CD14-positive monocyte (primary cell): Measurements from ENCODE around the gene RSPH3. TPM values are rescaled to one million over a fixed set of nuclear protein-coding genes. Genes with fewer than 3 reads are reported as not detected.

Experiments used
- DNase-seq, 3 donors: peaks; one replicate each; pipeline ENCODE4 v3.0.0-alpha.2; 2011 to 2022
- H2AFZ ChIP-seq: 2 replicates; pipeline ENCODE4 v1.6.0; 2012; ENCODE audit warnings: mild to moderate bottlenecking, low read depth, low read length, inconsistent platforms; ENCODE audit not compliant: insufficient read depth, poor library complexity, severe bottlenecking
- H3K27ac ChIP-seq, 2 donors: 1 replicate in 1 of 2; 2 replicates in 1 of 2; pipeline ENCODE4 v1.5.1; 2012 to 2013; ENCODE audit warnings: low read length in 2 of 2, control low read depth in 1 of 2, inconsistent platforms in 1 of 2, low read depth in 1 of 2, mild to moderate bottlenecking in 1 of 2
- H3K27me3 ChIP-seq, 2 donors: one replicate each; pipeline versions ENCODE4 v1.6.0 to v1.6.1; 2011 to 2013; ENCODE audit warnings: low read length in 2 of 2; ENCODE audit not compliant: control insufficient read depth in 2 of 2, insufficient read depth in 2 of 2
- H3K36me3 ChIP-seq, 2 donors: replicated peaks in 1 of 2; 1 replicate in 1 of 2; 2 replicates in 1 of 2; pipeline versions ENCODE4 v1.5.1 to v1.6.1; 2012 to 2013; ENCODE audit warnings: low read length in 2 of 2, control low read depth in 1 of 2, inconsistent platforms in 1 of 2, mild to moderate bottlenecking in 1 of 2; ENCODE audit not compliant: insufficient read depth in 2 of 2, control insufficient read depth in 1 of 2
- H3K4me1 ChIP-seq, 2 donors: 1 replicate in 1 of 2; 2 replicates in 1 of 2; pipeline versions ENCODE4 v1.5.1 to v1.6.1; 2012 to 2013; ENCODE audit warnings: low read length in 2 of 2, control low read depth in 1 of 2, inconsistent platforms in 1 of 2, mild to moderate bottlenecking in 1 of 2, moderate library complexity in 1 of 2; ENCODE audit not compliant: insufficient read depth in 2 of 2, control insufficient read depth in 1 of 2
- H3K4me2 ChIP-seq: replicated peaks from 2 replicates; pipeline ENCODE3; 2012; ENCODE audit warnings: low read length, moderate library complexity, mild to moderate bottlenecking; ENCODE audit not compliant: poor library complexity, severe bottlenecking; ENCODE audit errors: extremely low read depth
- H3K4me3 ChIP-seq, 3 experiments: fragments of 200-600 bp in 1 of 3; sonication (generic) in 1 of 3; replicated peaks in 1 of 3; 1 replicate in 2 of 3; 2 replicates in 1 of 3; pipeline ENCODE4 v1.5.1; 2011 to 2013; ENCODE audit warnings: low read length in 3 of 3, mild to moderate bottlenecking in 3 of 3, control low read depth in 2 of 3, low read depth in 2 of 3, inconsistent platforms in 1 of 3, moderate library complexity in 1 of 3
- H3K79me2 ChIP-seq: 2 replicates; pipeline ENCODE4 v1.6.0; 2012; ENCODE audit warnings: mild to moderate bottlenecking, control low read depth, inconsistent platforms, low read length, moderate library complexity; ENCODE audit not compliant: insufficient read depth
- H3K9ac ChIP-seq: 2 replicates; pipeline ENCODE4 v1.6.0; 2017; ENCODE audit warnings: low read length, mild to moderate bottlenecking; ENCODE audit not compliant: insufficient read depth, poor library complexity, severe bottlenecking
- H3K9me3 ChIP-seq, 2 donors: replicated peaks in 1 of 2; 1 replicate in 1 of 2; 2 replicates in 1 of 2; pipeline versions ENCODE4 v1.5.1 to v1.6.1; 2012 to 2013; ENCODE audit warnings: low read length in 2 of 2, control low read depth in 1 of 2; ENCODE audit not compliant: control insufficient read depth in 1 of 2, insufficient read depth in 1 of 2
- H4K20me1 ChIP-seq: 2 replicates; pipeline ENCODE4 v1.6.0; 2012; ENCODE audit warnings: mild to moderate bottlenecking, low read length, control low read depth, moderate library complexity; ENCODE audit not compliant: insufficient read depth
- H3K27ac Mint-ChIP-seq, 7 donors: one replicate each; pipeline ENCODE4 v1.8.0; 2020; ENCODE audit warnings: mild to moderate bottlenecking in 7 of 7, mixed read lengths in 7 of 7, moderate library complexity in 6 of 7, inconsistent platforms in 2 of 7
- H3K27me3 Mint-ChIP-seq, 3 donors: one replicate each; pipeline ENCODE4 v1.8.0; 2021 to 2022; ENCODE audit warnings: low read depth in 3 of 3, mild to moderate bottlenecking in 3 of 3, mixed read lengths in 3 of 3, moderate library complexity in 3 of 3, inconsistent platforms in 1 of 3
- H3K36me3 Mint-ChIP-seq, 2 donors: one replicate each; pipeline ENCODE4 v1.8.0; 2020; ENCODE audit warnings: mixed read lengths in 2 of 2, inconsistent platforms in 1 of 2, mild to moderate bottlenecking in 1 of 2
- H3K4me1 Mint-ChIP-seq: one replicate; pipeline ENCODE4 v1.8.0; 2020; ENCODE audit warnings: mild to moderate bottlenecking, mixed read lengths
- H3K4me3 Mint-ChIP-seq, 2 donors: one replicate each; pipeline ENCODE4 v1.8.0; 2020; ENCODE audit warnings: mild to moderate bottlenecking in 2 of 2, mixed read lengths in 2 of 2, moderate library complexity in 1 of 2
- H3K9me3 Mint-ChIP-seq, 7 donors: one replicate each; pipeline ENCODE4 v1.8.0; 2020 to 2022; ENCODE audit warnings: mixed read lengths in 7 of 7, mild to moderate bottlenecking in 6 of 7, moderate library complexity in 6 of 7, inconsistent platforms in 2 of 7
- CTCF ChIP-seq: fragments of 200-600 bp; IDR thresholded peaks from one replicate; pipeline ENCODE4 v1.8.0; 2022; ENCODE audit warnings: antibody characterized with exemption, mild to moderate bottlenecking
- WGBS: methylation state at CpG from one replicate; pipeline ENCODE4 v1.1.5; 2013; ENCODE audit warnings: missing lambda C conversion rate; ENCODE audit not compliant: insufficient coverage; 5-methylcytosine and 5-hydroxymethylcytosine counted together
- intact Hi-C, 2 donors: fragments of 100-400 bp; cut with micrococcal nuclease; formaldehyde crosslinking; loops; one replicate each; pipeline versions ENCODE4 v1.15.0 to v1.15.1; 2023
- polyA plus RNA-seq, 3 donors: library from polyadenylated mRNA; depleted of rRNA in 1 of 3; unstranded in 2 of 3; stranded (reverse) in 1 of 3; fragments of 300-500 nt in 2 of 3; fragments of >200 nt in 1 of 3; fragmentation: Illumina TruSeq in 2 of 3; gene quantifications; 1 replicate in 2 of 3; 2 replicates in 1 of 3; pipeline ENCODE4 v1.2.3, GENCODE V29; 2012 to 2021

The RSPH3 gene
- polyA plus RNA-seq, 3 donors: 2.8 to 9.6 (median 4.6) TPM

GRCh38 chr6:159043251-159043650 is 43.2 kb upstream of the RSPH3 start:
- Histone ChIP-seq H3K4me3 (peak overlapping the region; percentile 69 to 96 (median 84)), H3K4me1 (peaks cover 60 to 65% of the 10 kb centered on the region in 2 donors), H2AFZ (no peak overlapping the region), H3K27ac (peak overlapping the region; percentile 99 to 100), H3K36me3 (peaks cover 35 to 42% of the 10 kb centered on the region in 2 donors), H3K9me3 (no peaks in the 10 kb centered on the region), H4K20me1 (peaks cover 7% of the 10 kb centered on the region), H3K79me2 (peaks cover 46% of the 10 kb centered on the region), H3K9ac (peak overlapping the region; percentile 76), H3K4me2 (peak overlapping the region; percentile 95), H3K27me3 (no peaks in the 10 kb centered on the region)
- Mint-ChIP-seq H3K9me3 (peaks cover 0 to 4% (median 0%) of the 10 kb centered on the region in 7 donors), H3K4me1 (peaks cover 53% of the 10 kb centered on the region), H3K36me3 (peaks cover 42 to 54% of the 10 kb centered on the region in 2 donors), H3K27me3 (peaks cover 0 to 2% (median 0%) of the 10 kb centered on the region in 3 donors), H3K4me3 (peak overlapping the region; percentile 96), H3K27ac (peak overlapping the region; percentile 100)
- 80% methylated on average over 1 of the region's 6 CpGs for WGBS
- peak in 1 of 3 donors; percentile 32 for DNase-seq
- intact Hi-C loops: loop anchor here in 1 of 2 donors (2.0 to 5.0 kb wide), 4 partner anchors 20 to 74 kb away; no protein-coding TSS in a partner anchor
- no peak for TF ChIP-seq CTCF

GRCh38 chr6:159042826-159043181 is 42.8 kb upstream of the RSPH3 start:
- Histone ChIP-seq H3K9ac (peak overlapping the region; percentile 76), H4K20me1 (peaks cover 7% of the 10 kb centered on the region), H3K9me3 (no peaks in the 10 kb centered on the region), H3K4me1 (peaks cover 64 to 69% of the 10 kb centered on the region in 2 donors), H3K27me3 (no peaks in the 10 kb centered on the region), H3K79me2 (peaks cover 50% of the 10 kb centered on the region), H3K27ac (peak overlapping the region; percentile 99 to 100), H3K4me3 (peak overlapping the region; percentile 69 to 96 (median 84)), H3K4me2 (peak overlapping the region; percentile 95), H3K36me3 (peaks cover 40 to 47% of the 10 kb centered on the region in 2 donors), H2AFZ (no peak overlapping the region)
- intact Hi-C loops: loop anchor here in 1 of 2 donors (2.0 to 5.0 kb wide), 4 partner anchors 20 to 74 kb away; no protein-coding TSS in a partner anchor
- H3K36me3 Mint-ChIP-seq: peaks cover 47 to 59% of the 10 kb centered on the region in 2 donors
- H3K27me3 Mint-ChIP-seq: peaks cover 0 to 2% (median 0%) of the 10 kb centered on the region in 3 donors
- H3K27ac Mint-ChIP-seq: peak overlapping the region; percentile 100
- peaks cover 58% of the 10 kb centered on the region for H3K4me1 Mint-ChIP-seq
- H3K4me3 Mint-ChIP-seq: peak overlapping the region; percentile 96
- peaks cover 0 to 4% (median 0%) of the 10 kb centered on the region in 7 donors for H3K9me3 Mint-ChIP-seq
- no peak for DNase-seq
- peak; percentile 71 for TF ChIP-seq CTCF
- 75% methylated on average over 1 of the region's 5 CpGs for WGBS
